Memory B cell (primary cell): Measurements from ENCODE around the gene LRPPRC.

Experiments
- ATAC-seq: fragments of 150-1000 bp; cut with Tn5 transposase; 2 replicates; pipeline ENCODE4 v1.10.0; 2021; ENCODE audit warnings: low read depth, mild to moderate bottlenecking, moderate library complexity
- DNase-seq, 2 donors: peaks; one replicate each; pipeline ENCODE4 v3.0.0; 2022; ENCODE audit warnings: low spot score in 2 of 2
- H3K27ac Mint-ChIP-seq: one replicate; pipeline ENCODE4 v1.8.0; 2022; ENCODE audit warnings: mild to moderate bottlenecking, moderate library complexity, mixed read lengths
- H3K27me3 Mint-ChIP-seq: one replicate; pipeline ENCODE4 v1.8.0; 2022; ENCODE audit warnings: mixed read lengths
- H3K36me3 Mint-ChIP-seq: one replicate; pipeline ENCODE4 v1.8.0; 2022; ENCODE audit warnings: mild to moderate bottlenecking, mixed read lengths
- H3K4me1 Mint-ChIP-seq: one replicate; pipeline ENCODE4 v1.8.0; 2022; ENCODE audit warnings: mixed read lengths
- H3K4me3 Mint-ChIP-seq: one replicate; pipeline ENCODE4 v1.8.0; 2022; ENCODE audit warnings: mild to moderate bottlenecking, moderate library complexity, mixed read lengths
- H3K9me3 Mint-ChIP-seq: one replicate; pipeline ENCODE4 v1.8.0; 2022; ENCODE audit warnings: mixed read lengths

Gene LRPPRC

GRCh38 chr2:44004735-44005602, 9.2 kb upstream of the LRPPRC start:
- H3K27me3 Mint-ChIP-seq, result no peaks in the 10 kb centered on the region
- H3K9me3 Mint-ChIP-seq, result no peaks in the 10 kb centered on the region
- peaks cover 16% of the 10 kb centered on the region for H3K4me1 Mint-ChIP-seq
- ATAC-seq (peak; percentile 80), DNase-seq (no peak)
- H3K27ac Mint-ChIP-seq, result peak overlapping the region; percentile 78
- no peaks in the 10 kb centered on the region for H3K36me3 Mint-ChIP-seq
- H3K4me3 Mint-ChIP-seq, result peak overlapping the region; percentile 44

- ATAC-seq (no peak), DNase-seq (no peak)
- Mint-ChIP-seq H3K27me3 (no peaks in the 10 kb centered on the region), H3K9me3 (no peaks in the 10 kb centered on the region), H3K4me1 (peaks cover 18% of the 10 kb centered on the region), H3K36me3 (no peaks in the 10 kb centered on the region), H3K4me3 (no peak overlapping the region), H3K27ac (no peak overlapping the region)
Measured at GRCh38 chr2:44001716-44002115, 5.9 kb upstream of the LRPPRC start.

- Mint-ChIP-seq H3K4me1 (peaks cover 19% of the 10 kb centered on the region), H3K9me3 (no peaks in the 10 kb centered on the region), H3K27ac (no peak overlapping the region), H3K36me3 (peaks cover 2% of the 10 kb centered on the region), H3K4me3 (peak overlapping the region; percentile 16), H3K27me3 (no peaks in the 10 kb centered on the region)
- DNase-seq, result no peak
- ATAC-seq, result no peak
Measured at GRCh38 chr2:43998263-43998662, 2.5 kb upstream of the LRPPRC start.

- ATAC-seq (no peak), DNase-seq (no peak)
- no peaks in the 10 kb centered on the region for H3K9me3 Mint-ChIP-seq
- peak overlapping the region; percentile 63 for H3K27ac Mint-ChIP-seq
- H3K4me1 Mint-ChIP-seq, result peaks cover 44% of the 10 kb centered on the region
- no peaks in the 10 kb centered on the region for H3K27me3 Mint-ChIP-seq
- H3K4me3 Mint-ChIP-seq, result peak overlapping the region; percentile 27
- peaks cover 25% of the 10 kb centered on the region for H3K36me3 Mint-ChIP-seq
Measured at GRCh38 chr2:43993437-43993836, 2.4 kb downstream of the LRPPRC start.

GRCh38 chr2:43989545-43989944, 6.2 kb downstream of the LRPPRC start:
- no peaks in the 10 kb centered on the region for H3K27me3 Mint-ChIP-seq
- peaks cover 38% of the 10 kb centered on the region for H3K4me1 Mint-ChIP-seq
- H3K36me3 Mint-ChIP-seq, result peaks cover 34% of the 10 kb centered on the region
- no peaks in the 10 kb centered on the region for H3K9me3 Mint-ChIP-seq
- H3K27ac Mint-ChIP-seq, result no peak overlapping the region
- DNase-seq (no peak), ATAC-seq (no peak)
- no peak overlapping the region for H3K4me3 Mint-ChIP-seq

- no peaks in the 10 kb centered on the region for H3K27me3 Mint-ChIP-seq
- no peak overlapping the region for H3K4me3 Mint-ChIP-seq
- H3K4me1 Mint-ChIP-seq, result peaks cover 17% of the 10 kb centered on the region
- ATAC-seq, result no peak
- H3K36me3 Mint-ChIP-seq, result peaks cover 20% of the 10 kb centered on the region
- no peak for DNase-seq
- H3K27ac Mint-ChIP-seq, result no peak overlapping the region
- H3K9me3 Mint-ChIP-seq, result no peaks in the 10 kb centered on the region
Measured at GRCh38 chr2:43986600-43986999, 9.2 kb downstream of the LRPPRC start.

- Mint-ChIP-seq H3K4me3 (no peak overlapping the region), H3K4me1 (peaks cover 12% of the 10 kb centered on the region), H3K27me3 (no peaks in the 10 kb centered on the region), H3K27ac (no peak overlapping the region), H3K36me3 (peaks cover 20% of the 10 kb centered on the region), H3K9me3 (no peaks in the 10 kb centered on the region)
- ATAC-seq, result no peak
- no peak for DNase-seq
Measured at GRCh38 chr2:43985359-43985758, 10.4 kb downstream of the LRPPRC start.

GRCh38 chr2:43984533-43984932, 11.3 kb downstream of the LRPPRC start:
- Mint-ChIP-seq H3K9me3 (no peaks in the 10 kb centered on the region), H3K27me3 (no peaks in the 10 kb centered on the region), H3K4me1 (peaks cover 9% of the 10 kb centered on the region), H3K36me3 (peaks cover 17% of the 10 kb centered on the region), H3K4me3 (no peak overlapping the region), H3K27ac (no peak overlapping the region)
- ATAC-seq (no peak), DNase-seq (no peak)

GRCh38 chr2:43980902-43981301, 14.9 kb downstream of the LRPPRC start:
- ATAC-seq, result no peak

GRCh38 chr2:43977677-43978375, 18.0 kb downstream of the LRPPRC start:
- H3K36me3 Mint-ChIP-seq, result peaks cover 15% of the 10 kb centered on the region
- no peak for DNase-seq
- H3K4me1 Mint-ChIP-seq, result peaks cover 2% of the 10 kb centered on the region
- no peaks in the 10 kb centered on the region for H3K27me3 Mint-ChIP-seq
- no peak for ATAC-seq
- H3K9me3 Mint-ChIP-seq, result no peaks in the 10 kb centered on the region
- no peak overlapping the region for H3K4me3 Mint-ChIP-seq
- no peak overlapping the region for H3K27ac Mint-ChIP-seq

More at GRCh38 chr2:43980902-43981301, 14.9 kb downstream of the LRPPRC start:
- Mint-ChIP-seq H3K4me1 (peaks cover 7% of the 10 kb centered on the region), H3K27ac (no peak overlapping the region), H3K4me3 (no peak overlapping the region), H3K27me3 (no peaks in the 10 kb centered on the region), H3K9me3 (no peaks in the 10 kb centered on the region), H3K36me3 (peaks cover 10% of the 10 kb centered on the region)
- no peak for DNase-seq

GRCh38 chr2:43960921-43961320, 34.9 kb downstream of the LRPPRC start:
- ATAC-seq, result no peak
- Mint-ChIP-seq H3K36me3 (peaks cover 22% of the 10 kb centered on the region), H3K9me3 (no peaks in the 10 kb centered on the region), H3K4me1 (no peaks in the 10 kb centered on the region), H3K27ac (no peak overlapping the region), H3K27me3 (no peaks in the 10 kb centered on the region), H3K4me3 (no peak overlapping the region)
- no peak for DNase-seq

- H3K4me3 Mint-ChIP-seq, result no peak overlapping the region
- no peak overlapping the region for H3K27ac Mint-ChIP-seq
- H3K4me1 Mint-ChIP-seq, result no peaks in the 10 kb centered on the region
- H3K27me3 Mint-ChIP-seq, result no peaks in the 10 kb centered on the region
- DNase-seq (no peak), ATAC-seq (no peak)
- peaks cover 24% of the 10 kb centered on the region for H3K36me3 Mint-ChIP-seq
- no peaks in the 10 kb centered on the region for H3K9me3 Mint-ChIP-seq
Measured at GRCh38 chr2:43958397-43959275, 37.2 kb downstream of the LRPPRC start.

GRCh38 chr2:43950383-43951008, 45.3 kb downstream of the LRPPRC start:
- Mint-ChIP-seq H3K36me3 (peaks cover 21% of the 10 kb centered on the region), H3K27ac (no peak overlapping the region), H3K9me3 (no peaks in the 10 kb centered on the region), H3K4me1 (no peaks in the 10 kb centered on the region), H3K27me3 (no peaks in the 10 kb centered on the region), H3K4me3 (no peak overlapping the region)
- DNase-seq, result peak; percentile 15 to 19
- peak; percentile 62 for ATAC-seq
